ENCODE measurements around the gene TMEM126B. TPM values are rescaled to one million over a fixed set of nuclear protein-coding genes. Genes with fewer than 3 reads are reported as not detected.

TMEM126B gene
- total RNA-seq: 10 to 100 TPM; 51.6 to 61.2 TPM

DNA sequence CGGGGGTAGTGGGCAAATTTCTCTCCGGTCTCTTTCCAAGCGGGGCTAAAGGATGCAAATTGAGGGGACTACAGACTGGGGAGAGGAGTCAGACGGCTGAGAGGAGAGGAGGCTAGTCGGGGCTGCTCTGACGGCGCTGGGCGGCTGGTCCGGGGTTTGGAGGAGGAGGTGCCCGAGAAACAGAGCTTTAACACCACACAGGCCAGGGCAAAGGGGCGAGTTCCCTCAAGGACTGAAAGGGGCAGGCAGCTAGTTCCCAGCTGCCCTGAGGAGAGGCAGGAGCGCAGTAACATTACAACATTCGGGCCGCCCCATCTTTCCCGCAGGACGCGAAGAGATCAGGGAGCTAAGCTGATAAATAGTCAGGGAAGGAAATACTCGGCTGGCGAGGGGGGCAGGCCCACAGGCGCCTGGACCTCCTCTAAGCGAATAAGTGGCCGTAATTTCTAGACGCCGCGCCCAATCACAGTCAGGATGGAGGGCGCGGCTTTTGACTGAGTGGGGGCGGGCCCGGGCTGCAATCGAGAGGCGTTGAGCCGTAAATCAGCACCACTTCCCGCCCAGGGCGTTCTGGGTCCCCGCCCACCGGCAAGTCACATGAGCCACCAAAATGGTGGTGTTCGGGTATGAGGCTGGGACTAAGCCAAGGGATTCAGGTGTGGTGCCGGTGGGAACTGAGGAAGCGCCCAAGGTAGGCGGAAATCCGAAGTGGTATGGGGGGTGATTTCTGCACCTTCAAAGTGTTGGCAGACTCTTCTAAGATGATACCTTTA, at the start of gene TMEM126B:
TSS of gene TMEM126B (plus strand) at position 596 of the 773 bp plus-strand sequence. CDS start at position 611, 15 bp downstream.
- Mint-ChIP-seq H3K36me3 (ENCODE audit: low read depth) (peaks cover 20% of the 10 kb centered on the region), H3K9me3 (no peaks in the 10 kb centered on the region), H3K27ac (peak within 1 kb of the TSS; percentile 97), H3K4me1 (ENCODE audit: low read depth) (peaks cover 36% of the 10 kb centered on the region), H3K27me3 (no peaks in the 10 kb centered on the region), H3K4me3 (peak within 1 kb of the TSS; percentile 93)
- ATAC-seq (peak; percentile 97), DNase-seq (peak; percentile 99)
- ChIA-PET POLR2A (interaction anchor here (0.6 to 3.0 kb wide), 12 partner anchors 9 to 617 kb away, joined by 3 to 33 read pairs (median 4); partner anchors contain the start of genes CCDC83 and TMEM126A), CTCF (interaction anchor here (0.7 to 2.3 kb wide), 4 partner anchors 19 to 227 kb away, joined by 3 to 8 read pairs (median 4); partner anchors contain the start of genes CCDC83 and TMEM126A)
- TF ChIP-seq, protein P1, sequence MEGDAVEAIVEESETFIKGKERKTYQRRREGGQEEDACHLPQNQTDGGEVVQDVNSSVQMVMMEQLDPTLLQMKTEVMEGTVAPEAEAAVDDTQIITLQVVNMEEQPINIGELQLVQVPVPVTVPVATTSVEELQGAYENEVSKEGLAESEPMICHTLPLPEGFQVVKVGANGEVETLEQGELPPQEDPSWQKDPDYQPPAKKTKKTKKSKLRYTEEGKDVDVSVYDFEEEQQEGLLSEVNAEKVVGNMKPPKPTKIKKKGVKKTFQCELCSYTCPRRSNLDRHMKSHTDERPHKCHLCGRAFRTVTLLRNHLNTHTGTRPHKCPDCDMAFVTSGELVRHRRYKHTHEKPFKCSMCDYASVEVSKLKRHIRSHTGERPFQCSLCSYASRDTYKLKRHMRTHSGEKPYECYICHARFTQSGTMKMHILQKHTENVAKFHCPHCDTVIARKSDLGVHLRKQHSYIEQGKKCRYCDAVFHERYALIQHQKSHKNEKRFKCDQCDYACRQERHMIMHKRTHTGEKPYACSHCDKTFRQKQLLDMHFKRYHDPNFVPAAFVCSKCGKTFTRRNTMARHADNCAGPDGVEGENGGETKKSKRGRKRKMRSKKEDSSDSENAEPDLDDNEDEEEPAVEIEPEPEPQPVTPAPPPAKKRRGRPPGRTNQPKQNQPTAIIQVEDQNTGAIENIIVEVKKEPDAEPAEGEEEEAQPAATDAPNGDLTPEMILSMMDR (IDR thresholded peaks at IDR 0.05): no peak
- intact Hi-C loops (cut with micrococcal nuclease): loop anchor here (5.0 kb wide), 1 partner anchor 34 kb away; no protein-coding TSS in a partner anchor

DNA sequence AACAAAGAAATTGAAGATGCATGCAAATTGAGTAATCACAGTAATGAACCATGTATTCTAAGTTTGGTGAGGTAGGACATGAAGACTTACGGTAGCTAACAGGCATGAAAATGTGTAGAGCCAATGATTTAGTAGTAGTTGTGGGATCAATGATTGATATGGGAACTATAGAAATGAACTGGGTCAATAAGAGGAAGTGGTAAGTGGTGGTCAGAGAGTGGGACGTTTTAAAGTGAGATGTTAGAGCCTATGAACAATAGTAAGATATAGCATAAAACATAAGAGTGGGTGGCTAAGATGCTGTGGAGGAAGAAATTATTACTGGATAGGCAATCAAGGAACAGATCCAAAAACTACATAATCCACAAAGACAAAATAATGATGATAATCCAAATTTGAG, 46.3 kb upstream of the TMEM126B start:
- DNase-seq (no peak), ATAC-seq (no peak)
- Mint-ChIP-seq H3K4me3 (no peak overlapping the region), H3K36me3 (ENCODE audit: low read depth) (no peaks in the 10 kb centered on the region), H3K27me3 (peaks cover 3% of the 10 kb centered on the region), H3K4me1 (ENCODE audit: low read depth) (no peaks in the 10 kb centered on the region), H3K27ac (no peak overlapping the region), H3K9me3 (peaks cover 3% of the 10 kb centered on the region)
- ChIA-PET CTCF (no interaction called here), POLR2A (no interaction called here)
- intact Hi-C loops (cut with micrococcal nuclease): no loop called here
- TF ChIP-seq, protein P1 (IDR thresholded peaks at IDR 0.05): no peak

DNA sequence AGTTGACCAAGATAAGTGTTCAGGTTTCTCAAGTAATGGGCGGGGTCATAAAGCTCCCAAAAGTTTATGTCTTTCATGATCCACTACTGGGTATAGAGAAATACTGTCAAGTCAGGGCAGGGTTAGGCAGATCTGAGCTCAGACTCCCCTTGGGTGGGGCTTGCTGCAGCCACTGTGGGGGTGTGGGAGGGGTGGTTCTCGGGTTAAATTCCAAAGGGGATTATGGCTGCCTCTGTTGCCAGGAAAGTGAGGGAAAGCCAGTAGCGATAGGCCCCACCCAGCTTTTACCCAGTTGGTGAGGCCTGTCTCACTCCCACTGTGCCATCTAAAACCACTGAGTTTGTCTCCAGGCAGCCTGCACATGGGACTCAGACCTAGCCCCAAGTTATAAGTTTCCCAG, 39.0 kb upstream of the TMEM126B start:
- TF ChIP-seq, protein P1 (IDR thresholded peaks at IDR 0.05): no peak
- DNase-seq: no peak
- Mint-ChIP-seq H3K27me3 (no peaks in the 10 kb centered on the region), H3K9me3 (peaks cover 2% of the 10 kb centered on the region), H3K27ac (no peak overlapping the region), H3K36me3 (ENCODE audit: low read depth) (no peaks in the 10 kb centered on the region), H3K4me1 (ENCODE audit: low read depth) (no peaks in the 10 kb centered on the region), H3K4me3 (no peak overlapping the region)
- CTCF ChIA-PET: no interaction called here
- no peak for ATAC-seq
- POLR2A ChIA-PET: no interaction called here
- intact Hi-C loops (cut with micrococcal nuclease): no loop called here

DNA sequence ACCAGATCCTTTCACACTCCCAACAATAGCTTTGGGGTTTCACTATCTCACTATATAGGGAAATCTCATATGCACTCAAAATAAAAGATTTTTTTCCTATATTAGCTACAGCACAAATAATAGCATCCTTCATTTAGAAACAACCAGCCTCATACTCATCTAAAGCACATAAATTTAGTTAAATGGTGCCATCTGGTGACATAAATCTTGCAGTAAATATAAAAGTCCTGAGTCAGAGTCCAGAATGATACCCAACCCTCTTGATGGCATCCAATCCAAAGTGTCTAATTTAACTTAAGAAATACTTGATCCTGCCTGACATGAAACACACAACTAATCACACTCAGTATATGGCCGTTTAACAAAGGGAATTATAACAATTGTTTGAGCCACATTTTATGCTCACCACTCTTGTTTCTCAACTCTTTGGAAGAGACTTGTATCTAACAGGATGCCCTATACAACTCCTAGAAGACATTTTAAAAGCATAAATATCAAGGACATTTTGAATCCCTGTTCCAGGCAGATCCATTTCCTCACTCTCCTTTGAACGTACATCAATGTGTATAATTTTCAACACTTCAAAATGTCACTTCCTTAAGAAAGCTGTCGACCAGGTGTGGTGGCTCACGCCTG, 37.4 kb upstream of the TMEM126B start:
- H3K27ac Mint-ChIP-seq: no peak overlapping the region
- no peaks in the 10 kb centered on the region for H3K4me1 Mint-ChIP-seq (ENCODE audit: low read depth)
- ATAC-seq (no peak), DNase-seq (no peak)
- intact Hi-C loops (cut with micrococcal nuclease): loop anchor here (10.0 kb wide), 1 partner anchor 224 kb away; the partner anchor contains the start of gene SYTL2
- ChIA-PET CTCF (interaction anchor here (0.6 to 1.6 kb wide), 3 partner anchors 41 to 1033 kb away, joined by 3 to 5 read pairs (median 5); partner anchors contain the start of gene CCDC83), POLR2A (no interaction called here)
- no peak overlapping the region for H3K4me3 Mint-ChIP-seq
- no peaks in the 10 kb centered on the region for H3K27me3 Mint-ChIP-seq
- peaks cover 2% of the 10 kb centered on the region for H3K9me3 Mint-ChIP-seq
- TF ChIP-seq, protein P1 (IDR thresholded peaks at IDR 0.05): no peak
- no peaks in the 10 kb centered on the region for H3K36me3 Mint-ChIP-seq (ENCODE audit: low read depth)
